A673 (cell line): ENCODE data around the gene GRB14.

Source experiments
- EZH2 ChIP-seq: fragments of 200-600 bp; sonication (generic); IDR thresholded peaks from 2 replicates; pipeline ENCODE4 v1.6.1; 2017; ENCODE audit warnings: borderline replicate concordance, low read depth, mild to moderate bottlenecking, mixed read lengths, antibody characterized with exemption, low read length; ENCODE audit not compliant: poor library complexity, severe bottlenecking
- TF ChIP-seq, protein P1 (sequence below): fragments of 300-800, 200-600 bp; sonication (generic); conservative IDR thresholded peaks from 2 replicates; pipeline ENCODE4 v1.5.1; 2017; ENCODE audit warnings: low read depth, mild to moderate bottlenecking, antibody characterized with exemption, low read length, moderate library complexity, mixed read lengths

DNA sequence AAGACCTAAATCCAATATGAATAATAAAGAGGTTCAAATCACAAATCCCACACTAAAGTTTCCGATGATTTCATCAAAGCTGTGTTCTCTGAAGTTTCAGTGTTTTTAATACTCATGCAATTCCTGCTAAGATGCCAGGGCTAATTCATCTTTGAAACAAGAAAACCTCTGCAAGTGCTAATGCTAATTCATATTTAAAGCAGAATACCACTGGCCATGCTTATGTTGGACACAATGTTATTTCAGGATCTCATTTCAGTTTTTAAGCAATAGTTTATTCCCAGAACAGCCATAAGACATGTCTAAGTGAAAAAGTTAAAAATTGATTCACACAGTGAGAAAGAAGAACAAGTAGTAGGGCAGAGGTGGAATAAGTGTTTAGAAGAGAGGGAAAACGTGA, 62.8 kb downstream of the GRB14 start:
- TF ChIP-seq, protein P1, sequence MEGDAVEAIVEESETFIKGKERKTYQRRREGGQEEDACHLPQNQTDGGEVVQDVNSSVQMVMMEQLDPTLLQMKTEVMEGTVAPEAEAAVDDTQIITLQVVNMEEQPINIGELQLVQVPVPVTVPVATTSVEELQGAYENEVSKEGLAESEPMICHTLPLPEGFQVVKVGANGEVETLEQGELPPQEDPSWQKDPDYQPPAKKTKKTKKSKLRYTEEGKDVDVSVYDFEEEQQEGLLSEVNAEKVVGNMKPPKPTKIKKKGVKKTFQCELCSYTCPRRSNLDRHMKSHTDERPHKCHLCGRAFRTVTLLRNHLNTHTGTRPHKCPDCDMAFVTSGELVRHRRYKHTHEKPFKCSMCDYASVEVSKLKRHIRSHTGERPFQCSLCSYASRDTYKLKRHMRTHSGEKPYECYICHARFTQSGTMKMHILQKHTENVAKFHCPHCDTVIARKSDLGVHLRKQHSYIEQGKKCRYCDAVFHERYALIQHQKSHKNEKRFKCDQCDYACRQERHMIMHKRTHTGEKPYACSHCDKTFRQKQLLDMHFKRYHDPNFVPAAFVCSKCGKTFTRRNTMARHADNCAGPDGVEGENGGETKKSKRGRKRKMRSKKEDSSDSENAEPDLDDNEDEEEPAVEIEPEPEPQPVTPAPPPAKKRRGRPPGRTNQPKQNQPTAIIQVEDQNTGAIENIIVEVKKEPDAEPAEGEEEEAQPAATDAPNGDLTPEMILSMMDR: no peak
- no peak for TF ChIP-seq EZH2
